HG03342 (cell line): ENCODE measurements around the gene KIF26A.

Source experiments
- ATAC-seq: cut with Tn5 transposase; IDR thresholded peaks from one replicate; pipeline ENCODE4 v1.9.1; 2021; ENCODE audit warnings: mild to moderate bottlenecking, moderate library complexity; ENCODE audit not compliant: unreplicated experiment

The KIF26A gene

GRCh38 chr14:104101086-104101621, 37.2 kb upstream of the KIF26A start:
- ATAC-seq: no peak

DNA sequence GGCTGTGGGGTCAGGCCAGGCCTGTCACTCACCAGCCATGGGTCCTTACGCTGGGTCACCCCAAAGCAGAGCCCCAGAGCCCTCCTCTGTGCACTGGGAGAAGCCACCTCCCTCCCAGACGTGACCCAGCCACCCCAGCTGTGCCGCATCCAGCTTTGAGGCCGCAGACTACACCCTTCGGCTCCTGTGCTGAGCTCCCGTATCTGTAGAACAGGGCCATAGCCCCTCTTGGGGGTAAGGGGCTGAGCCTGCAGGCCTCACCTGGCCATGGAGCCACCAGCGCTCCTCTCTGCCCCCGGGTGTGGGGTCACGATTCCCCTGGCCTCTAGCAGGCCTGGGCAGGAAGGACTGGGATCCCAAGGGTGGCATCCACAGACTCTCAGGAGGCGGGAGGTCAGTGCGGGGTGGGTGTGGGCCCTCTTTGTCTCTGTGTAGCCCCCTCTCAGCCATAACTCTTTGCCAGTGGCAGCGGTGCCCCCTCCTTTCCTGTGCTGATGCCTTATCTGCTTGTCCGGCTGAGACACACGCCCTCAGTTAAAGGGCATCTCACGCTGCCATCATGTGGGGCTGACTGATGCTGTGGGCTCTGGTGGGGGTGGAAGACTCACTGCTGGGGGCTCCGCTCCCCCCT, 36.6 kb upstream of the KIF26A start:
- ATAC-seq: no peak

DNA sequence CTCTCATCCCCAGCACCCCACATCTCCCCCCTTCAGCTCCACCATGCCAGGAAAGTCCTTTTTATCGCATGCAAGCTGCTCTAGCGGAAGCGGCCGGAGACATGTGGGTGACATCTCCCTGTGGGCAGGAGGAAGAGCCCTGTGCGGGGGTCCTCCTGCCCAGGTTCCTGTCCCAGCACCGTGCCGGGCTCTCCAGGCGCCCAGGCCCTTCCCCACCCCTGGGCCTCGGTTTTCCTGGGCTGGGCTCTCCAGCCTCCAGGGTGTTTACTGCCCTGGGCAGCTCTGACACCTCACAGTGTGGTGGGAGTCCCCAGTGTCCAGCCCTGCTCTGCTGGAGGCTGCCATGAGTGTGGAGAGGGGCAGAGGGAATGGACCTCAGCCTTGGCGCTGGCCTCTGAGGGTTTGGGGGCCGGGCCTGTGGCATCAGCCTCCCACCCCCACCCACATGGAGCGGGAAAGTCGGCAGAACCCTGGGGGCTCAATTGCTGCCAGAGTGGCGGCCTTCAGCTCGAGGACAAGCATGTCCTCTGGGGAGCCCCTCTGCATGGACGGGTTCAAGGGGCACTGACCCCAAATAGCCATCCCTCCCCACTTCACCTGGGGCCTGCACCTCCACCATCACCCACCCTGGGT, 36.0 kb upstream of the KIF26A start:
- no peak for ATAC-seq

DNA sequence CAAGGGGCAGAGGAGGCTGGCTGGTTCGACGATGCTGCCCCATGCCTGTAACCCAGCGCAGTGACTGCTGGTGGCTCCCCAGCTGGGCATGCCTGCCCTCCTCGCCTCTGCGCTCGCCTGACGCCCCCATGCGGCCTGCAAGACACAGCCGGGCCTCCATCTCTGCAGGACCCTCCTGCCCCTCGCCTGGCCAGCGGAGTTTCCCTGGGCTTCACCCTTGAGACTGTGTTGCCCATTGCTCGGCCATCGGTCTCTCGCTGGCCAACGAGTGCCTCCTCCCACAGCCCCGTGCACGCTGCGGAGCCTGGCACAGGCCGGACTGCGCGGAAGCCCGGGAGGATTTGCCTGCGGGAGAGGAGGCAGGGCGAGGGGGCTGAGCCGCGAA, 35.3 kb upstream of the KIF26A start:
- no peak for ATAC-seq

DNA sequence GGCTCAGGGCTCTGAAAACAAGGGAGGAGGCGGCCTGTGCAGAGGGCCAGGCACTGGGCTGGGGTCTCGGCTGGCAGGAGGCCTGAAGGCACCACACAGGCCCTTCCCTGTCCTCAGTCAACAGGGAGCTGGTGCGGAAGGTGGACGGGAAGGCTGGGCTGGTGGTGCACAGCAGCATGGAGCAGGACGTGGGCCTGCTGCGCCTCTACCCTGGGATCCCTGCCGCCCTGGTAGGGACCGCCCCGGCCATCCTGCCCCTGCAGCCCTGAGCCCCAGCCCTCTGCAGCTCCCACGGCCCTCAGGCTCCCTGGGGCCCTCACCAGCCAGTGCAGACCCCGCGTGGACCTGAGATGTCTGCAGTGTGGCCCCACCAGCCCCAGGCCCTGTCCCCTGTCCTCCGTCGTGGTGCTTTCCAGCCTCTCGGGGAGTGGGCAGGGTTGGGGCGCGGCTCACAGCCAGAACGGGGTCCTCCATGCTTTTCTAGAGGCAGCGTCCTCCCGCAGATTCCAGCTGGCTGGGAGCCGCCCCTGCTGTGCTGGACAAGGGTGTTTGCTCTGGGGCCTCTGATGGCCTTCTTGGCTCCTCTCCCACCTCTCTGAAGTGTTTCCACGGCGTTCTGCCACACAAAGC, 34.8 kb upstream of the KIF26A start:
- ATAC-seq: no peak

DNA sequence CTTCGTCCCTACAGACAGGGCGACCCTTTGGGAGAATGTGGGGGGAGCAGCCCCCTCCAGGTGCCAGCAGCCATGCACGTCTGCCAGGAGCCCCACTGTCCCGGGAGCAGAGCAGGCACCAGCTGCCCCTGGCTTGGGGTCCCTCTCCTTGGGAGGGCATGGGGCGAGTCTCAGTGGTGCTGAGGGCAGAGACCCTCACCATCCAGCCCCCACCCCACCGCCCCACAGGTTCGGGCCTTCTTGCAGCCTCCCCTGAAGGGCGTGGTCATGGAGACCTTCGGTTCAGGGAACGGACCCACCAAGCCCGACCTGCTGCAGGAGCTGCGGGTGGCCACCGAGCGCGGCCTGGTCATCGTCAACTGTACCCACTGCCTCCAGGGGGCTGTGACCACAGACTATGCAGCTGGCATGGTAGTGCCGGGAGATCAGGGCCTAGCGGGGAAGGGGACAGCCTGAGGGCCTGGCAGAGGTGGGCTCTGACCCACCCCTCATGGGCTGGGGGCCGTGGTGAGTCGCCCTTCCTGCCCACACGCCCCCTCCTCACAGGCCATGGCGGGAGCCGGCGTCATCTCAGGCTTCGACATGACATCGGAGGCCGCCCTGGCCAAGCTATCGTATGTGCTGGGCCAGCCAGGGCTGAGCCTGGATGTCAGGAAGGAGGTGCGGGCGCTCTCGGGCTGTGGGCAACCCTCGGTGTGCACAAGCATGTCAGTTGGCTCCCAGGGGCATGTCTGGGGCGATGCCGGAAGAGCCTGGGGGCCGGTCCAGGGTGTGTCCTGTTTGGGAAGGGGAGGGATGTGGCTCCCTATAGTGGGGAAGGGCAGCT, 34.1 kb upstream of the KIF26A start:
- no peak for ATAC-seq

- no peak for ATAC-seq
These were observed 33.1 kb upstream of the KIF26A start for GRCh38 chr14:104105071-104105821.

- ATAC-seq: no peak
These were observed 32.4 kb upstream of the KIF26A start for GRCh38 chr14:104105822-104106470.

GRCh38 chr14:104106471-104106991, 31.9 kb upstream of the KIF26A start:
- no peak for ATAC-seq

GRCh38 chr14:104107101-104107581, 31.2 kb upstream of the KIF26A start:
- no peak for ATAC-seq

- no peak for ATAC-seq
These were observed 30.5 kb upstream of the KIF26A start for GRCh38 chr14:104107611-104108569.

DNA sequence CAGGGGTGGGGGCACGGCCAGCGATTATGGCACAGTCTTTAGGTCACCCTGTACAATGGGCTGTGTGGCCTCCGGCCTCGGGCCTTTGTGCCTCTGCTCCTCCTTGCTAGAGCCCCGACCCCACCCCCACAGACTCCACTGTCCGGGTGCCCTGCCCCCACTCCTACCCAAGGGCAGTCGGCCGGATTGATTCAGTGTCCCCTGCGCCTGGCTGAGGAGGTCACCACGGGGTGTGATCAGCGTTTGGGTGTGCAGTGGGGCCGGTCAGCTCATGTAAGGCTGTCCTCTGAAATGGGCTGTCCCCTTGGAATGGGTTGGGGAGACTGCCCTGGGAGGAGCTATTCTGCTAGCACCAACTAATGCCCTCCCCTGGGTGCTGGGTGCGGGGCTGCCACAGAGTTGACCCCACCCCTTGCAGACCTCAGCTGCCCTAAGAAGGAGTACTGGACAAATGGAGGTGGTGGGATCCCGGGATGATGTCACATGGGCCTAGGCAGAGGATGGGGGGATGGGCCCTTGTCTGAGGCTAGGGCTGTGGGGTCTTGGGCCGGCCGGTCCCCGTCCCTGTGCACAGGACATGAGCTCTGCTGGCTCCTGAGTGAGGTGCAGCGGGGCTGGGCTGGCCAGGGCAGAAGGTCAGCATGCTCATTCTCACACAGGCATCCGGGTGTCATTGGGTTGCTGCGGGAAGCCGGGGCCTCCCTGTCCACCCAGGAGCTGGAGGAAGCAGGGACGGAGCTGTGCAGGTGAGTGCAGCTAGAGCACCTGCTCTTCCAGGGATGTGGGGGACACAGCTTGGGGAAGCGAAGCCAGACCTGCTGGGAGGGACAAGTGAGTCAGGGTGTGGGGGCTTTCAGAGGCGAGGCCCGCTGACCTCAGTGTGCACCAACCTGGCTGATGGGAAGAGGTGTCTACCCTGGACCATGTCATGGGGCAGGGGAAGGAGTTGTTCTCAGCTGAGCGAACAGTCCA, 29.5 kb upstream of the KIF26A start:
- no peak for ATAC-seq

GRCh38 chr14:104109731-104110361, 28.5 kb upstream of the KIF26A start:
- no peak for ATAC-seq

GRCh38 chr14:104110491-104111209, 27.7 kb upstream of the KIF26A start:
- ATAC-seq: no peak

GRCh38 chr14:104111301-104112112, 26.9 kb upstream of the KIF26A start:
- no peak for ATAC-seq
